Erythroblast (primary cell): Measurements from ENCODE around the gene DDOST.

Experiments
- GATA1 ChIP-seq: IDR thresholded peaks from 2 replicates; pipeline ENCODE4 v1.6.1; 2011; ENCODE audit warnings: low read depth, mild to moderate bottlenecking, control low read depth, low read length, moderate library complexity
- POLR2A ChIP-seq: IDR thresholded peaks from 2 replicates; pipeline ENCODE4 v1.6.1; 2011; ENCODE audit warnings: mild to moderate bottlenecking, low read length

GRCh38 chr1:20710469-20711284 is 49.5 kb upstream of the DDOST start:
- TF ChIP-seq POLR2A (no peak), GATA1 (no peak)
